K562 (cell line): ENCODE results near the gene KCNJ10. TPM values are rescaled to one million over a fixed set of nuclear protein-coding genes. Genes with fewer than 3 reads are reported as not detected.

Source experiments
- ATAC-seq: fragments of 200-7000 bp; cut with Tn5 transposase; 3 replicates; pipeline ENCODE4 v1.9.1; 2020; ENCODE audit warnings: moderate library complexity
- BruUV-seq: library from RNA; stranded (reverse); fragments of 400-500 nt; replicated peaks from 2 replicates; lab custom pipeline; 2021; lab: Mats Ljungman, UMichigan
- CTCF ChIA-PET: fragments of 300-600 bp; formaldehyde crosslinking; extraction: SDS; loops from one replicate; lab custom pipeline; 2021; ENCODE audit warnings: low intra/inter-chr PET ratio; lab: Yijun Ruan, JAX
- POLR2A ChIA-PET: fragments of 300-600, 350-650 bp; sonication (Branson Sonifier 250); formaldehyde crosslinking; extraction: SDS; loops from one replicate; lab custom pipeline; 2021; ENCODE audit warnings: antibody characterized with exemption, inconsistent platforms; lab: Yijun Ruan, JAX
- DNase-seq, 4 experiments: peaks; one replicate each; pipeline versions ENCODE4 v3.0.0 to v3.0.0-alpha.2; 2011 to 2018; ENCODE audit warnings: low spot score in 3 of 4, mixed read lengths in 3 of 4; ENCODE audit errors: extremely low read depth in 1 of 4
- FAIRE-seq: peaks from 2 replicates; lab custom pipeline; 2011; peaks lifted over from hg19 to GRCh38; lab: Jason Lieb, UNC
- H2AFZ ChIP-seq: 2 replicates; pipeline ENCODE4 v1.6.0; 2011; ENCODE audit warnings: low read depth, low read length, control low read depth, inconsistent platforms
- H3K27ac ChIP-seq: fragments of 200-600 bp; 3 replicates; pipeline ENCODE4 v1.8.0; 2011; ENCODE audit warnings: low read depth, mild to moderate bottlenecking, control low read depth, inconsistent platforms, low read length, moderate library complexity, mixed read lengths; ENCODE audit errors: extremely low read depth
- H3K27me3 ChIP-seq, 2 experiments: fragments of 300-600 bp in 1 of 2; 2 replicates in 1 of 2; 3 replicates in 1 of 2; pipeline versions ENCODE4 v1.6.0 to v1.8.0; 2011; ENCODE audit warnings: inconsistent platforms in 2 of 2, low read length in 2 of 2, mild to moderate bottlenecking in 1 of 2, mixed read lengths in 1 of 2, moderate library complexity in 1 of 2; ENCODE audit not compliant: control insufficient read depth in 2 of 2, insufficient read depth in 2 of 2
- H3K36me3 ChIP-seq: fragments of 300-600 bp; 3 replicates; pipeline ENCODE4 v1.8.0; 2011; ENCODE audit warnings: mild to moderate bottlenecking, low read length, inconsistent platforms; ENCODE audit not compliant: control insufficient read depth, insufficient read depth
- H3K4me1 ChIP-seq, 2 experiments: fragments of 200-600 bp in 1 of 2; replicated peaks in 1 of 2; 2 replicates in 1 of 2; 3 replicates in 1 of 2; pipeline versions ENCODE4 v1.5.1 to v1.8.0; 2011; ENCODE audit warnings: inconsistent platforms in 2 of 2, low read length in 2 of 2, mild to moderate bottlenecking in 1 of 2, mixed read lengths in 1 of 2, moderate library complexity in 1 of 2; ENCODE audit not compliant: control insufficient read depth in 2 of 2, insufficient read depth in 2 of 2
- H3K4me2 ChIP-seq: 2 replicates; pipeline ENCODE4 v1.6.1; 2011; ENCODE audit warnings: low read length, control low read depth, inconsistent platforms, mixed read lengths; ENCODE audit not compliant: insufficient read depth
- H3K4me3 ChIP-seq: fragments of 200-600 bp; sonication (generic), shearing (Covaris generic); 2 replicates; pipeline ENCODE4 v1.5.1; 2016; ENCODE audit warnings: control low read depth, inconsistent platforms
- H3K79me2 ChIP-seq: fragments of 200-600 bp; 3 replicates; pipeline ENCODE4 v1.8.0; 2011; ENCODE audit warnings: low read length, inconsistent platforms; ENCODE audit not compliant: control insufficient read depth, insufficient read depth
- H3K9ac ChIP-seq, 2 experiments: 2 replicates each; pipeline versions ENCODE4 v1.6.0 to v1.6.1; 2011; ENCODE audit warnings: low read depth in 2 of 2, low read length in 2 of 2, control low read depth in 1 of 2, inconsistent platforms in 1 of 2, mild to moderate bottlenecking in 1 of 2, mixed read lengths in 1 of 2; ENCODE audit not compliant: insufficient read depth in 1 of 2
- H3K9me1 ChIP-seq: one replicate; pipeline ENCODE4 v1.6.0; 2011; ENCODE audit warnings: inconsistent platforms, mild to moderate bottlenecking, low read length, moderate library complexity; ENCODE audit not compliant: control insufficient read depth, insufficient read depth
- H3K9me3 ChIP-seq: replicated peaks from 2 replicates; pipeline ENCODE4 v1.5.1; 2011; ENCODE audit warnings: low read depth, low read length, inconsistent platforms; ENCODE audit not compliant: control insufficient read depth, insufficient read depth
- H4K20me1 ChIP-seq: replicated peaks from 2 replicates; pipeline ENCODE4 v1.6.1; 2011; ENCODE audit warnings: low read length, inconsistent platforms, mixed read lengths; ENCODE audit not compliant: control insufficient read depth, insufficient read depth
- BRF1 ChIP-seq: IDR thresholded peaks from 3 replicates; pipeline ENCODE4 v1.6.1; 2011; ENCODE audit warnings: borderline replicate concordance, mild to moderate bottlenecking; ENCODE audit not compliant: insufficient read length; ENCODE audit errors: extremely low read depth
- HLTF ChIP-seq: fragments of 450-650 bp; IDR thresholded peaks from 2 replicates; pipeline ENCODE4 v1.6.1; 2016
- HNRNPH1 ChIP-seq: fragments of 200-400 bp; formaldehyde crosslinking; optimal IDR thresholded peaks from 2 replicates; pipeline ENCODE3; 2017; ENCODE audit warnings: low read depth, mild to moderate bottlenecking, low read length, moderate library complexity
- LCOR ChIP-seq: sonication (generic); formaldehyde crosslinking; IDR thresholded peaks from 2 replicates; pipeline ENCODE4 v1.8.0; 2022; ENCODE audit warnings: mild to moderate bottlenecking, missing genetic modification reagents
- MAFF ChIP-seq: IDR thresholded peaks from 2 replicates; pipeline ENCODE4 v1.6.1; 2012; ENCODE audit warnings: low read length, improper control_type of control experiment
- PHF8 ChIP-seq: fragments of 200-600 bp; sonication (generic); IDR thresholded peaks from 2 replicates; pipeline ENCODE4 v1.6.1; 2012; ENCODE audit warnings: mixed run types, mild to moderate bottlenecking, inconsistent platforms, low read length, moderate library complexity, borderline replicate concordance
- RCOR1 ChIP-seq, 2 experiments: IDR thresholded peaks; 2 replicates each; pipeline ENCODE4 v1.6.1; 2012; ENCODE audit warnings: low read depth in 2 of 2, low read length in 2 of 2, borderline replicate concordance in 1 of 2, improper control_type of control experiment in 1 of 2
- SIN3B ChIP-seq: fragments of 450-650 bp; IDR thresholded peaks from 2 replicates; pipeline ENCODE4 v1.6.1; 2017; ENCODE audit warnings: low read depth, mild to moderate bottlenecking, moderate library complexity
- SMC3 ChIP-seq: conservative IDR thresholded peaks from 2 replicates; pipeline ENCODE4 v1.6.1; 2011; ENCODE audit warnings: low read depth, low read length, improper control_type of control experiment; ENCODE audit not compliant: insufficient read depth
- ZC3H4 ChIP-seq: sonication (generic); formaldehyde crosslinking; IDR thresholded peaks from 2 replicates; pipeline ENCODE4 v1.9.0; 2021; ENCODE audit warnings: missing genetic modification reagents, borderline replicate concordance
- ZNF384 ChIP-seq: IDR thresholded peaks from 2 replicates; pipeline ENCODE4 v1.6.1; 2012; ENCODE audit warnings: low read depth, low read length, improper control_type of control experiment
- WGBS: fragments of 100-300 bp; shearing (Covaris generic); methylation state at CpG from one replicate; pipeline ENCODE4 v1.1.6; 2016; ENCODE audit warnings: low coverage, mixed read lengths; ENCODE audit not compliant: insufficient coverage; ENCODE audit errors: missing lambda C conversion rate; 5-methylcytosine and 5-hydroxymethylcytosine counted together
- in situ Hi-C: fragments of 300-500 bp; cut with MboI; formaldehyde crosslinking; loops from 4 replicates; pipeline ENCODE4 v1.15.0; 2018; ENCODE audit warnings: inconsistent platforms, mixed read lengths
- intact Hi-C: fragments of 100-400 bp; cut with micrococcal nuclease; formaldehyde crosslinking; loops from 2 replicates; pipeline ENCODE4 v1.14.2; 2022
- polyA plus RNA-seq, 8 experiments: library from polyadenylated mRNA; depleted of rRNA in 4 of 8; stranded (reverse) in 5 of 8; unstranded in 3 of 8; fragments of >200 nt; fragmentation: Nextera tagmentation in 2 of 8; fragmentation: Illumina TruSeq in 1 of 8; extraction: Ambion mirVana in 2 of 8; extraction: Trizol in 1 of 8; gene quantifications; 2 replicates each; pipeline versions ENCODE4 v1.2.1 to v1.2.3, GENCODE V29; 2011 to 2014; ENCODE audit warnings: inconsistent platforms in 1 of 8, missing spikeins in 1 of 8
- total RNA-seq, 7 experiments: library from RNA; depleted of rRNA in 6 of 7; stranded (reverse); fragments of >200 nt in 6 of 7; fragmentation: Illumina TruSeq in 2 of 7; extraction: Trizol in 2 of 7; gene quantifications; 2 replicates each; pipeline versions ENCODE4 v1.2.1 to v1.2.3, GENCODE V29; 2011 to 2021; ENCODE audit warnings: low replicate concordance in 1 of 7
- TF ChIP-seq, protein P1 (sequence below): sonication (generic); formaldehyde crosslinking; IDR thresholded peaks from 2 replicates; pipeline ENCODE4 v1.8.1; 2022; ENCODE audit warnings: missing genetic modification reagents

Gene KCNJ10
- total and polyA plus RNA-seq, 9 of the 15 experiments (the other 6 are each of a cell fraction or from before 2014, with no cell fraction given), result 0.06 to 0.11 TPM; not detected in 7

DNA sequence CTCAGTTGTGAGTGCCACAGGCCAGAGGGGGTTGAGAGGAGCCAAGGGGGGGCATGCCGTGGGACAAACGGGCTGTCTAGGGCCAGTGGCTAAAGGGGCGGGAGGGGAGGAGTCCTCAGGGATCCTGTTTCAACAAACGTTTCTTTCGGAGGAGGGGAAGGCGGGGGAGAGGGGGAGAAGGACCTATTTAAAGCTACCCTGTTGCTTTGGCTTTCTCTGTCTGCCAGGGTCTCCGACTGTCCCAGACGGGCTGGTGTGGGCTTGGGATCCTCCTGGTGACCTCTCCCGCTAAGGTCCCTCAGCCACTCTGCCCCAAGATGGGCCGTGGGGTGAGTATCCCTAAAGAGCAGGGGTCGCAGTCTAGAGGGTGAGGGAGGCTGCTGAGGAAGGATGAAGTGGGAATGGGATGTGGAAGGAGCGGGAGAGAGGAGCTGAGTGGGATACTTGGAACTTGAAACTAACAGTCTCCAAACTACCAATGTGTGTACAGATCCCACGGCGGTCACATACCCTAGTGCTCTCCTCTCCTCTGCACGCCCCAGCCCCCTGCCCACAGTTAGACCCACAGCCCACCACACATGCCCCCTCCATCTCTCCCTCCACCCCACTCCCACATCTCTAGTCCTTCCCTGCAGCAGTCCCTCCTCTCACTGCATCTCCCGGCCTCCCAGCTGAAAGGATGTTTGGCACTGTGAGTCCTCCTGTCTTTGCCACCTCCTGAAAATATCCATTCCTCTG is 45.8 kb upstream of the KCNJ10 start, which contains the start of gene ATP1A2:
ATP1A2 (plus strand) TSS at position 215 of the 738 bp plus-strand sequence; CDS start at position 318, 103 bp downstream.
- CTCF ChIA-PET, result no interaction called here
- intact Hi-C loops, result no loop called here
- Histone ChIP-seq H3K9me3 (no peaks in the 10 kb centered on the region), H3K4me2 (no peak within 1 kb of the TSS), H3K4me3 (no peak within 1 kb of the TSS), H3K9ac (no peak within 1 kb of the TSS), H3K36me3 (no peaks in the 10 kb centered on the region), H3K27me3 (peaks cover 27 to 60% of the 10 kb centered on the region in 2 experiments), H3K27ac (no peak within 1 kb of the TSS), H2AFZ (no peak within 1 kb of the TSS), H4K20me1 (no peaks in the 10 kb centered on the region), H3K79me2 (no peaks in the 10 kb centered on the region), H3K4me1 (no peaks in the 10 kb centered on the region; a peak in 1 of 5 replicates), H3K9me1 (no peaks in the 10 kb centered on the region)
- FAIRE-seq (no peak), DNase-seq (no peak), ATAC-seq (no peak)
- in situ Hi-C loops, result no loop called here
- POLR2A ChIA-PET, result interaction anchor here (0.7 to 0.8 kb wide), 2 partner anchors 8 to 129 kb away, joined by 3 to 5 read pairs; no protein-coding TSS in a partner anchor
- TF ChIP-seq SMC3 (no peak), ZNF384 (no peak), MAFF (no peak), RCOR1 (IDR thresholded peaks at IDR 0.05; ENCODE audit: borderline replicate concordance in 1 of 2, low read depth in 2 of 2, low read length in 2 of 2) (no peak), PHF8 (no peak), LCOR (CRISPR knock-in tag) (no peak), ZC3H4 (CRISPR knock-in tag) (no peak), SIN3B (no peak), HNRNPH1 (no peak), BRF1 (no peak), HLTF (no peak)
- TF ChIP-seq, protein P1, sequence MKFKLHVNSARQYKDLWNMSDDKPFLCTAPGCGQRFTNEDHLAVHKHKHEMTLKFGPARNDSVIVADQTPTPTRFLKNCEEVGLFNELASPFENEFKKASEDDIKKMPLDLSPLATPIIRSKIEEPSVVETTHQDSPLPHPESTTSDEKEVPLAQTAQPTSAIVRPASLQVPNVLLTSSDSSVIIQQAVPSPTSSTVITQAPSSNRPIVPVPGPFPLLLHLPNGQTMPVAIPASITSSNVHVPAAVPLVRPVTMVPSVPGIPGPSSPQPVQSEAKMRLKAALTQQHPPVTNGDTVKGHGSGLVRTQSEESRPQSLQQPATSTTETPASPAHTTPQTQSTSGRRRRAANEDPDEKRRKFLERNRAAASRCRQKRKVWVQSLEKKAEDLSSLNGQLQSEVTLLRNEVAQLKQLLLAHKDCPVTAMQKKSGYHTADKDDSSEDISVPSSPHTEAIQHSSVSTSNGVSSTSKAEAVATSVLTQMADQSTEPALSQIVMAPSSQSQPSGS, result no peak
- BruUV-seq, result no TSS peak
- under 1% methylated on average over 15 of the region's 16 CpGs for WGBS
